Keratinocyte (primary cell): Measurements from ENCODE around the gene KMT5C.

Experiments used
- EZH2 ChIP-seq: IDR thresholded peaks from one replicate; pipeline ENCODE4 v1.6.1; 2012; ENCODE audit warnings: inconsistent platforms, mild to moderate bottlenecking, low read length, moderate library complexity
- TF ChIP-seq, protein P1 (sequence below), 3 experiments: IDR thresholded peaks in 1 of 3; conservative IDR thresholded peaks in 1 of 3; optimal IDR thresholded peaks in 1 of 3; 2 replicates in 2 of 3; 3 replicates in 1 of 3; pipeline versions ENCODE3 to v1.5.1; 2011; ENCODE audit warnings: low read length in 3 of 3, mild to moderate bottlenecking in 3 of 3, moderate library complexity in 2 of 3, control low read depth in 1 of 3, inconsistent platforms in 1 of 3; ENCODE audit not compliant: insufficient read depth in 2 of 3; ENCODE audit errors: extremely low read depth in 1 of 3

DNA sequence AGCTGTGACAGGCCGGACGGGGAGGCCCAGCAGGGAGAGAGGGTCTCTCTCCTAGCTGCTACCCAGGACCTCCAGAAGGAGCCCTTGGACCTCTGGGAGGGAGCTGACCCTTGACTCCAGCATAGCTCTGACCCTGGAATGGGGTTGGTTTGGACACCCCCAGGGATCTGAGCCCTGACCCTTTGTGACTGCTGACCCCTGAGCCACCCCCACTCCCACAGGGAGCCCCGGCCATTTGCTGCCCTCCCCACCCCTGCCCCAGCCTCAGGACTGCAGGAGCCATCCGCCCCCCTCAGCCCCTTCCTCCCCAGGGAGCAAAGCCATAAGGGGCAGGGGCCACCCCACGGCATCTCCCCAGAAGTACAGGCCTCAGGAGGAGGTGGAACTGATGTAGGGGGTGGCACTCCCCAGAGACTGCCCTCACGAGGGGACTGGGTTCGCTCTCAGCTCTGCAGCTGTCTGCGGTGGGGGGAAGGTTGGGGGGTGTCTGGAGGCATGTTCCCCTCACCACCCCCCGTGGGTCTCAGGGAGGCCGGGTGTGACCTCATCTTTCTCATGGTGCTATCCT is 7.8 kb downstream of the KMT5C start:
- TF ChIP-seq, protein P1, sequence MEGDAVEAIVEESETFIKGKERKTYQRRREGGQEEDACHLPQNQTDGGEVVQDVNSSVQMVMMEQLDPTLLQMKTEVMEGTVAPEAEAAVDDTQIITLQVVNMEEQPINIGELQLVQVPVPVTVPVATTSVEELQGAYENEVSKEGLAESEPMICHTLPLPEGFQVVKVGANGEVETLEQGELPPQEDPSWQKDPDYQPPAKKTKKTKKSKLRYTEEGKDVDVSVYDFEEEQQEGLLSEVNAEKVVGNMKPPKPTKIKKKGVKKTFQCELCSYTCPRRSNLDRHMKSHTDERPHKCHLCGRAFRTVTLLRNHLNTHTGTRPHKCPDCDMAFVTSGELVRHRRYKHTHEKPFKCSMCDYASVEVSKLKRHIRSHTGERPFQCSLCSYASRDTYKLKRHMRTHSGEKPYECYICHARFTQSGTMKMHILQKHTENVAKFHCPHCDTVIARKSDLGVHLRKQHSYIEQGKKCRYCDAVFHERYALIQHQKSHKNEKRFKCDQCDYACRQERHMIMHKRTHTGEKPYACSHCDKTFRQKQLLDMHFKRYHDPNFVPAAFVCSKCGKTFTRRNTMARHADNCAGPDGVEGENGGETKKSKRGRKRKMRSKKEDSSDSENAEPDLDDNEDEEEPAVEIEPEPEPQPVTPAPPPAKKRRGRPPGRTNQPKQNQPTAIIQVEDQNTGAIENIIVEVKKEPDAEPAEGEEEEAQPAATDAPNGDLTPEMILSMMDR (optimal IDR thresholded peaks at IDR 0.05 in 1 of 3, IDR thresholded peaks at IDR 0.05 in 1 of 3, conservative IDR thresholded peaks at IDR 0.05 in 1 of 3; ENCODE audit: extremely low read depth in 1 of 3, insufficient read depth in 2 of 3, low read length in 3 of 3): no peak
- TF ChIP-seq EZH2: no peak
